Activated T-cell treated with anti-CD3 and anti-CD28 coated beads, Interleukin-2, amount 50 U/mL, for 4 hours (primary cell): ENCODE data around the gene IMMP2L. TPM values are rescaled to one million over a fixed set of nuclear protein-coding genes. Genes with fewer than 3 reads are reported as not detected.

Experiments used
- ATAC-seq, 2 donors: fragments of 200-7000 bp; cut with Tn5 transposase; one replicate each; pipeline ENCODE4 v1.10.0; 2021
- DNase-seq: peaks from one replicate; pipeline ENCODE4 v3.0.0-alpha.2; 2020
- H3K27me3 Mint-ChIP-seq: one replicate; pipeline ENCODE4 v1.8.0; 2021; ENCODE audit warnings: low read depth, mixed read lengths
- H3K36me3 Mint-ChIP-seq: one replicate; pipeline ENCODE4 v1.8.0; 2022; ENCODE audit warnings: mixed read lengths; ENCODE audit not compliant: insufficient read depth
- H3K4me1 Mint-ChIP-seq: one replicate; pipeline ENCODE4 v1.8.0; 2021; ENCODE audit warnings: low read depth, mixed read lengths
- H3K4me3 Mint-ChIP-seq: one replicate; pipeline ENCODE4 v1.8.0; 2021; ENCODE audit warnings: mild to moderate bottlenecking, moderate library complexity, mixed read lengths
- H3K9me3 Mint-ChIP-seq: one replicate; pipeline ENCODE4 v1.8.0; 2021; ENCODE audit warnings: mixed read lengths
- total RNA-seq, 3 donors: library from RNA; stranded (reverse); gene quantifications; one replicate each; pipeline ENCODE4 v1.2.1, GENCODE V29; 2021

IMMP2L gene
- total RNA-seq, 3 donors from 2014 or later: 18.7 to 22.9 (median 19.2) TPM

DNA sequence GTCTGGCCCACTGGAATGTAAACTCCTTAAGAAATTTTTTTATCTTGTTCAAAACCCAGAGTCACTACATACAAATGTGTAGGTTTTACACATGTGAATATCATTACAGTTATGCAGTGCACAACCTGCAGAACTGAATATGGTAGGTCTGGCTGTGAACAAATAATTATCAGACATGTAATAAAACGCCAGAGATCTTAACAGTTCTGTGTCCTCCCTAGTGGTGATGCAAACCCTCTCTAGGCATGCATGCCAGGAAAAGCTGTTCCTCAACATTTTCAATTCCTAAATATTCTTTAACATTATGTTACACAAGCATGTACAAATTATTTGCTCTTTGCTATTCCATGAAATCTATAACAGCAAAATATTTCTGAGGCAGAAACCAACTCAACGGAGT, 124.6 kb downstream of the IMMP2L start:
- DNase-seq (no peak), ATAC-seq (no peak)
- no peaks in the 10 kb centered on the region for H3K27me3 Mint-ChIP-seq
- H3K4me3 Mint-ChIP-seq: no peak overlapping the region
- peaks cover 29% of the 10 kb centered on the region for H3K9me3 Mint-ChIP-seq
- no peaks in the 10 kb centered on the region for H3K4me1 Mint-ChIP-seq
- H3K36me3 Mint-ChIP-seq: peaks cover 38% of the 10 kb centered on the region

DNA sequence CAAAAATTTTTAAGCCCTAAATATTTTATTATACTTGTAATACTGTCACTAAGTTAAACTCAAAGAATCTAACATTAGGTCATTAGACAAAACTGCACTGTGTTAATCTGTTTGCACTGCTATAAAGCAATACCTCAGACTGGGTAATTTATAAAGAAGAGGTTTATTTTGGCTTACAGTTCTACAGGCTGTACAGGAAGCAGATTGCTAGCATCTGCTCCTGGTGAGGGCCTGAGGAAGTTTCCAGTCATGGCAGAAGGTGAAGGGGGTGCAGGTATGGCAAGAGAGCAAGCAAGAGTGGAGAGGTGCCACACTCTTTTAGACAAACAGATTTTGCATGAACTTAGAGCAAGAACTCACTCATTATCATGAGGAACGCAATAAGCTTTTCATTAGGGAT, 125.7 kb downstream of the IMMP2L start:
- Mint-ChIP-seq H3K36me3 (peaks cover 44% of the 10 kb centered on the region), H3K4me3 (no peak overlapping the region), H3K4me1 (no peaks in the 10 kb centered on the region), H3K9me3 (peaks cover 29% of the 10 kb centered on the region), H3K27me3 (no peaks in the 10 kb centered on the region)
- ATAC-seq (no peak), DNase-seq (no peak)

DNA sequence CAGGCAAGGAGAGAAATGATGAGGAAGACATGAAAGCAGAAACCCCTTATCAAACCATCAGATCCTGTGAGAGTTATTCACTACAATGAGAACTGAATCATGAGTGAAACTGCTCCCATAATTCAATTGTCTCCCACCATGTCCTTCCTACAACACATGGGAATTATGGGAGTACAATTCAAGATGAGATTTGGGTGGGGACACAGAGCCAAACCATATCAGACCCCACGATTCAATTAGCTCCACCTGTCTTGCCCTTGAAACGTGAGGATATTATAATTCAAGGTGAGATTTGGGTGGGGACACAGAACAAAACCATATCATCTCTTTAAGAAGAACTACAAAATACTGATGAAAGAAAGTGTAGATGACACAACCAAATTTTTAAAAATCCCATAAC, 128.9 kb downstream of the IMMP2L start:
- no peaks in the 10 kb centered on the region for H3K27me3 Mint-ChIP-seq
- H3K4me3 Mint-ChIP-seq: no peak overlapping the region
- peaks cover 27% of the 10 kb centered on the region for H3K36me3 Mint-ChIP-seq
- ATAC-seq (no peak), DNase-seq (no peak)
- H3K9me3 Mint-ChIP-seq: peaks cover 23% of the 10 kb centered on the region
- H3K4me1 Mint-ChIP-seq: no peaks in the 10 kb centered on the region

DNA sequence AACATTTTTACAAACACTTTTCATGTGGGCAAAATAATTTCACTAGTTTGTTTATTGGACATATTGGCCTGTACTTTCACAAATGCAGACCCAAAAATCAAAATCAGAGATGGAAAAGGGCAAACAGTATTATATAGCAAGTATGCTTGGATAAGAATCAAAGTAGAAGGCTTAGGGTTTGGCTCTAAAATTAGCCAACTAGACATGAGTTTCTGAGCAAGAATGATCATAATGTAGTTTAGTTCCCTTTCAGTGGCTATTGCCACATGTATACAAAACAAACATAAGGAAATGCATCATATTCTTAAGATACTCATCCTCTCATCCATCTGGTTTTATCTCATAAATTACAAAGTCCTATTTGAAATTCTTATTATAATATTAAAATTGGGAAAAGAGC, 132.5 kb downstream of the IMMP2L start:
- no peak overlapping the region for H3K4me3 Mint-ChIP-seq
- no peaks in the 10 kb centered on the region for H3K4me1 Mint-ChIP-seq
- ATAC-seq (no peak), DNase-seq (no peak)
- peaks cover 11% of the 10 kb centered on the region for H3K9me3 Mint-ChIP-seq
- H3K27me3 Mint-ChIP-seq: no peaks in the 10 kb centered on the region
- peaks cover 22% of the 10 kb centered on the region for H3K36me3 Mint-ChIP-seq

DNA sequence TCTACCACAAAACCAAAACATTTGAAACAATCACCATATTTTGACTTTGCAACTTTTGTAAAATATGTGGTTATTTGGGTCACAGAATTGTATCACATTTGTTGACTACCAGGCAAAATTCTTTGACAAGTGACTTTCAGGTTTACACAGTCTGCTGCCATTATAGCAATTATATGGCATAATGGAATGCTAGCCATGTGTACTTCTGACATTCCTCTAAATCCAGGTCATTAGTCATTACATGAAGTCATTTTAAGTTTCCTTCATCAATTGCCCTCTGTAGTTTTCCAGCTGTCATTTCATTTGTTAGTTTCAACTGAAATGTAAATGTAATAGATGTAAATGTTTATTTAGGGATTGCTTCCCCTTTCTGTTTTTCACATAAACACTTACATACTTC, 137.5 kb downstream of the IMMP2L start:
- DNase-seq (no peak), ATAC-seq (no peak)
- H3K9me3 Mint-ChIP-seq: peaks cover 7% of the 10 kb centered on the region
- no peaks in the 10 kb centered on the region for H3K4me1 Mint-ChIP-seq
- peaks cover 10% of the 10 kb centered on the region for H3K36me3 Mint-ChIP-seq
- no peaks in the 10 kb centered on the region for H3K27me3 Mint-ChIP-seq
- H3K4me3 Mint-ChIP-seq: no peak overlapping the region

DNA sequence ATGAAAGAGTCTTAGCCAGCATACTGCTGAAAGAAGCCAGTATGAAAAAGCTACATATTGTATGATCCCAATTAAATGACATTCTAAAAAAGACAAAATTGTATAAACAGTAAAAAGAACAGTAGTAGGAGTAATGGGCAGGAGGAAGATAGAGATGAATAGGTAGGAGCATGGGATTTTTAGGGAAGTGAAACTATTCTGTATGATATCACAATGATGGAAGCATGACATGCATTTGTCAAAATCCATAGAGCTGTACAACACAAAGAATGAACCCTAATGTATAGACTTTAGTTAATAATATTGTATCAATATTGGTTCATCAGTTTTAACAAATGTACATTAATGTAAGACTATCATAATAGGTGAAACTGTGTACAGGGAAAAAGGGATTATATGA, 147.9 kb downstream of the IMMP2L start:
- H3K4me1 Mint-ChIP-seq: peaks cover 2% of the 10 kb centered on the region
- H3K9me3 Mint-ChIP-seq: peaks cover 1% of the 10 kb centered on the region
- peaks cover 12% of the 10 kb centered on the region for H3K36me3 Mint-ChIP-seq
- no peak for ATAC-seq
- DNase-seq: no peak
- H3K4me3 Mint-ChIP-seq: no peak overlapping the region
- H3K27me3 Mint-ChIP-seq: no peaks in the 10 kb centered on the region

DNA sequence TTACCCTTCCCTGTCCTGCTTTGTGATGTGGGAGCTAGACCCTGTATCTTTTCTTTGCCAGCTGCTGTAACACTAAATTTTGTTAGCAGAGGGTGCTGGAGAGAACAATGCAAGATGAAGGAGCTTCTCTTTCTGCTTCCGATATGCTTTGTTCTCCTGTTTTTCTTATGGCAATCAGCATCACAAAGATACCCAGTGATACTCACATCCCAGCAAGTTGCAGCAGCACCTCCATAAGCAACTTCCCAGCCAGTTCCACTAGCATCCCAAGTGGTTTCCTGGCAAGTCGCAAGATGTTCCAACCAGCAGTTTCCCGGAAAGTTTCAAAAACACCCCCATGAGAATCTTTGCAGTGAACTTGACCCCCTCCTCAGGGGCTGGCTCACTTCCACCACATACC, 148.6 kb downstream of the IMMP2L start:
- H3K27me3 Mint-ChIP-seq: no peaks in the 10 kb centered on the region
- peaks cover 2% of the 10 kb centered on the region for H3K4me1 Mint-ChIP-seq
- H3K36me3 Mint-ChIP-seq: peaks cover 12% of the 10 kb centered on the region
- H3K4me3 Mint-ChIP-seq: no peak overlapping the region
- ATAC-seq: no peak
- no peaks in the 10 kb centered on the region for H3K9me3 Mint-ChIP-seq
- no peak for DNase-seq

DNA sequence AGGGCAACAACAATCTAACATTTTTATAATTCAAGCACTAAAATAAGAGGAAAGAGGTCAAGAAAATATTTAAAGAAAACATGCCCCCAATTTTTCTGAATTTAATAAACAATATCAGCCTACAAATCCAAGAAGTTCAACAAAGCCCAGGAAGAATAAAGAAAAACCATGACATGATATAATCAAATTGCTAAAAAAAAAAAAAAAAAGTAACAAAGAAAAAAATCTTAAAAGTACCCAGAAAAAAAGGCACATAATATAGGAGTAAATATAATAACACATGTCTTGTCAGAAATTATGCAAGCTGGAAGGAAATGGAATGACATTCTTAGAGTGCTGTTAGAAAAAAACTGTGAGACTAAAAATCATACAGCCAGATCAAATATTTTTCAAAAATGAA, 151.4 kb downstream of the IMMP2L start:
- Mint-ChIP-seq H3K4me1 (peaks cover 2% of the 10 kb centered on the region), H3K27me3 (no peaks in the 10 kb centered on the region), H3K36me3 (peaks cover 12% of the 10 kb centered on the region), H3K4me3 (no peak overlapping the region), H3K9me3 (no peaks in the 10 kb centered on the region)
- no peak for DNase-seq
- no peak for ATAC-seq

DNA sequence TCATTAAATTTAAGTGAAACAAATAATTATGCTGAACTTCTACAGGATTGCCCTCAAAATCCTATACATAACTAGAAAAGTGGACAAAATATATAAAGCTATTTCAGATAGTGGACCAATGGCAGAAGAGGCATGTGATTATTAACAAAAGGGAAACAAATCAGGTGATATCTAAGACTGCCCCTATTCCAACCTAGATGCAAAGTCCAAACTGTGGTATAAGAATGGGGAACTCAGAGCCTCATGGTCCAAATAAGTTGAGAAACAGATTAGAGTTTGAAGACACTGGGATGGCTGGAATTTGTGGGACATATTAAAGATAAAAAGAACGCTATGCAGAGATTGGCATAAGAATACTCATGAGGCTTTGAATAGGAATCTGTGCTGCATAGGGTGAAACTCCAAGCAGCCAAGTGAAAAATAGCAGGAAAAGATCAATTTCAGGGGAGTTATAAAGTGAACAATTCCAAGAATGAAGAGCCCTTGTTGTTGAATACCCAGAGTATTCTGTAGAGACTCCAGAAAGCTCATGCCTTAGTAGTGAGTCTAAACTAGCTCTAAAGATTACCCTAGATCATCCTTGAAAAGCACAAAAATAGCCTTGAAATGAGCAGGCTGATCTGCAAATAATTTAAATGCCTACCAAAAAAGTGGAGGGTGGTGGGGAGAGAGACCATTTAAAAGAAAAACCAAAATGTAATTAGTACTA, 152.4 kb downstream of the IMMP2L start:
- Mint-ChIP-seq H3K4me3 (no peak overlapping the region), H3K36me3 (peaks cover 12% of the 10 kb centered on the region), H3K9me3 (no peaks in the 10 kb centered on the region), H3K4me1 (peaks cover 2% of the 10 kb centered on the region), H3K27me3 (no peaks in the 10 kb centered on the region)
- ATAC-seq (no peak), DNase-seq (no peak)

DNA sequence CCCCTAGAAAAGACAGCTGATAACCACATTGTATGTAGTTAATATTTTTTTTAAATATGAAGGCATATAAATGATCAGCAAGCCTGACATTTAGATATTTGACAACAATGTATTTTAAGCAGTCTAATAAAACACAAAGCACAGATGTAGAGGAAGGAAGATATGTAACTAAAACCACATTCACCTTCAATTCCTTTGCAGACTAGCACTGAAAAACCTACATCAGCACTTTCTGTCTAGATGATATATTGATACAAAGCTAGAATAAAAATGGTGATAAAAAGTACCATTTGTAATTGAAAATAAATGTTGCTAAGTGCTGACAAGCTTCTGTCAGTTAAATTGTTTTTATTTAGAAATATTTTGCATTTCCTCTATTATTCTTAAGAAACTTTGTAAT, 153.6 kb downstream of the IMMP2L start:
- DNase-seq: no peak
- peaks cover 2% of the 10 kb centered on the region for H3K4me1 Mint-ChIP-seq
- H3K9me3 Mint-ChIP-seq: no peaks in the 10 kb centered on the region
- no peaks in the 10 kb centered on the region for H3K27me3 Mint-ChIP-seq
- peaks cover 12% of the 10 kb centered on the region for H3K36me3 Mint-ChIP-seq
- ATAC-seq: no peak
- no peak overlapping the region for H3K4me3 Mint-ChIP-seq

DNA sequence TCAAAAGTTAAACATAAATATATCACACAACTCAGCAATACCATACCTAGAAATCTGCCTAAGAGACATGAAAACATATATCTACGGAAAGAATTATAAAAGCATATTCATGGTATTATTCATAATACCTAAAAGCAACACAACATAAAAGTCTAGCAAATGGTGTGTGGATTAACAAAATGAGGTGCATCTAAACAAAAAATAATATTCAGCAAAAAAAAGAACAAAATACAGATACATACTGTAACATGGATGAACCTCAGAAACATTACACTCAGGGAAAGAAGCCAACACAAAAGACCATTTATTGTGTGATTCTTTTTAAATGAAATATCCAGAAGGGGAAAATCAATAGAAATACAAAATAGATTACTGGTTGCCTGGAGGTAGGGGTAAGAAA, 155.0 kb downstream of the IMMP2L start:
- Mint-ChIP-seq H3K36me3 (peaks cover 13% of the 10 kb centered on the region), H3K4me1 (peaks cover 2% of the 10 kb centered on the region), H3K4me3 (no peak overlapping the region), H3K9me3 (peaks cover 4% of the 10 kb centered on the region), H3K27me3 (no peaks in the 10 kb centered on the region)
- DNase-seq (no peak), ATAC-seq (no peak)

DNA sequence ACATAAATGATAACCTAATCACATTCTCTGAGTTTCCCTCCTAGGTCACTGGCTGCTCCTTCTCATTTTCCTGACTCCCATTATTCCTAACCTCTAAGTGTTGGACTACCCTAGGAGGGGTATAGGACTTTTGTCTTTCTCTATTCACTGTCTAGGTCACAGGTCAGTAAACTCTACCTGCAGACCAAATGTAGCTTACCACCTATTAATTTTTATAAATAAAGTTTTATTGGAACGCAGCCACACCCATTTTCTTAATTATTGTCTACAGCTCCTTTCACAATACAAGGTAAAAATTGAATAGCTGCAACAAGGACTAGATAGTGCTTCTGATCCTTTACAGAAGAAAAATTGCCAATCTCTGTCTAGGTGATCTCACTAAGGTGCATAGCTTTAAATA, 156.7 kb downstream of the IMMP2L start:
- no peak for DNase-seq
- Mint-ChIP-seq H3K36me3 (peaks cover 7% of the 10 kb centered on the region), H3K27me3 (no peaks in the 10 kb centered on the region), H3K9me3 (peaks cover 4% of the 10 kb centered on the region), H3K4me1 (no peaks in the 10 kb centered on the region), H3K4me3 (no peak overlapping the region)
- no peak for ATAC-seq

DNA sequence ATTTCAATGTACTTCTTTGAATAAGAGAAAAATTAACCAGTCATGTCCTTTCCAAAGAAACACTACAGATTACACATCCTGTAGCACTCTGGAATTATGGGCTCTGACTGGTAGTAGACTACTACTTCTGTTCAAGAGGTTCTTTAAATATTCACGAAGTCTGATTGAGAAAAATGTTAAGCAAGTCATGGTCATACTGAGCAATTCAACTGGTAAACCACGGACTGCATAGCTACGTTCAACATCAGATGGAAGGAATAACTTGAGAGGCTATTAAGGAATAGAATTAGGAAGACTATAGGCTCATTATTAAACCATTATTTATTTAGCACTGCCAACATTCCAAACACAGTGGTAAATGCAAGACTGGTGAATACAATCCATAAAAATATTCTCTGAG, 160.8 kb downstream of the IMMP2L start:
- ATAC-seq (no peak), DNase-seq (no peak)
- Mint-ChIP-seq H3K4me1 (no peaks in the 10 kb centered on the region), H3K9me3 (peaks cover 7% of the 10 kb centered on the region), H3K36me3 (peaks cover 3% of the 10 kb centered on the region), H3K4me3 (no peak overlapping the region), H3K27me3 (no peaks in the 10 kb centered on the region)

DNA sequence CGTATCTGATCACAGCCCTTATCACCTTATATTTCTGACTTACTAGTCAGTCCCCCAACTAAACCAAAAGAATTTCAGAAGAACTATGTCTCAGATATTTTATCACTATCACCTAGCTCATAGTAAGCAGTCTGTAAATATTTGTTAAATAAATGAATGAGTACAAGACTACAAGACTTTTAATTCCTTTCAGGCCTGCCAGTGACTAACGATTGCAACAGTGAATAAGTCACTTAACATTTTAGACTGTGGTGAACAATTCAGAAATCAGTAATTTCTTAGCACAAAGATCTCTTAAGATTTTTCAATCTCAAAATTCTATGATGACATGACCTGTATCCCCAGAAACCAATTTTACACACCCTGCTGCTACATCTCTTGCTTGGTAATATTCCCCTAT, 162.2 kb downstream of the IMMP2L start:
- DNase-seq: no peak
- no peak for ATAC-seq
- Mint-ChIP-seq H3K4me3 (no peak overlapping the region), H3K9me3 (peaks cover 7% of the 10 kb centered on the region), H3K4me1 (no peaks in the 10 kb centered on the region), H3K36me3 (peaks cover 6% of the 10 kb centered on the region), H3K27me3 (no peaks in the 10 kb centered on the region)

DNA sequence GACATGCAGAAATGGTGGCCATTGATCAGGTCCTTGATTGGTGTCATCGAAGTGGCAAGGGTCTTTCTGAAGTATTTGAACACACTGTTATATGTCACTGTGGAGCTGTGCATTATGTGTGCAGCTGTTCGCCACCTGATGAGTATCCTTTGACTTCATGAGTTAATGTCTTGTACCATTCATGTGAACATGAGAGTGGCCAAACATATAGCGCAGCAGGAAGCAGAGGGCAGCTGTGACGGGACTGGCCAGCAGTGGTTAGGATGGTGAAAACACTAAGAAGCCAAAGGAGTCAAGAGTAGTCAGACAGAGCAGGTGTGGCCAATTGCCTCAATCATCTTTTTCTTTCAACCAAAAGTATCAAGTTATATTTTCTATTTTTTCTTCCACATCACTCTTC, 167.4 kb downstream of the IMMP2L start:
- ATAC-seq (no peak), DNase-seq (no peak)
- Mint-ChIP-seq H3K9me3 (peaks cover 4% of the 10 kb centered on the region), H3K36me3 (peaks cover 9% of the 10 kb centered on the region), H3K27me3 (no peaks in the 10 kb centered on the region), H3K4me3 (no peak overlapping the region), H3K4me1 (no peaks in the 10 kb centered on the region)
